Tibial artery (tissue), 4 donors: ENCODE data around the gene SVEP1.

Experiments
- DNase-seq, 2 donors: peaks; one replicate each; pipeline ENCODE4 v3.0.0-alpha.2; 2019
- H3K27ac ChIP-seq, 2 donors: fragments of 200-600 bp; sonication (generic) in 1 of 2; 1 replicate in 1 of 2; 2 replicates in 1 of 2; pipeline ENCODE4 v1.5.1; 2018 to 2019; ENCODE audit warnings: mild to moderate bottlenecking in 1 of 2
- H3K27me3 ChIP-seq, 2 donors: fragments of 200-600 bp; sonication (generic) in 1 of 2; one replicate each; pipeline versions ENCODE4 v1.5.1 to v1.6.0; 2016 to 2019
- H3K36me3 ChIP-seq, 3 donors: fragments of 200-600 bp; sonication (generic) in 2 of 3; one replicate each; pipeline ENCODE4 v1.5.1; 2016 to 2019; ENCODE audit warnings: mild to moderate bottlenecking in 2 of 3
- H3K4me1 ChIP-seq, 4 donors: fragments of 200-600 bp; sonication (generic) in 2 of 4; 1 replicate in 3 of 4; 2 replicates in 1 of 4; pipeline ENCODE4 v1.5.1; 2016 to 2019
- H3K4me3 ChIP-seq, 2 donors: fragments of 200-600 bp; sonication (generic) in 1 of 2; 1 replicate in 1 of 2; 2 replicates in 1 of 2; pipeline ENCODE4 v1.5.1; 2018 to 2019; ENCODE audit warnings: mild to moderate bottlenecking in 2 of 2
- H3K9me3 ChIP-seq, 3 donors: fragments of 200-600 bp; sonication (generic) in 1 of 3; one replicate each; pipeline ENCODE4 v1.5.1; 2016 to 2019
- CTCF ChIP-seq, 2 experiments: fragments of 200-600 bp in 1 of 2; fragments of 450-650 bp in 1 of 2; IDR thresholded peaks; one replicate each; pipeline ENCODE4 v1.5.1; 2017 to 2019; ENCODE audit warnings: antibody characterized with exemption in 2 of 2, mild to moderate bottlenecking in 1 of 2, moderate library complexity in 1 of 2
- intact Hi-C: fragments of 100-400 bp; cut with DNase I; formaldehyde crosslinking; loops from one replicate; pipeline ENCODE4 v1.15.0; 2023; ENCODE audit warnings: low total_unique reads

The SVEP1 gene

DNA sequence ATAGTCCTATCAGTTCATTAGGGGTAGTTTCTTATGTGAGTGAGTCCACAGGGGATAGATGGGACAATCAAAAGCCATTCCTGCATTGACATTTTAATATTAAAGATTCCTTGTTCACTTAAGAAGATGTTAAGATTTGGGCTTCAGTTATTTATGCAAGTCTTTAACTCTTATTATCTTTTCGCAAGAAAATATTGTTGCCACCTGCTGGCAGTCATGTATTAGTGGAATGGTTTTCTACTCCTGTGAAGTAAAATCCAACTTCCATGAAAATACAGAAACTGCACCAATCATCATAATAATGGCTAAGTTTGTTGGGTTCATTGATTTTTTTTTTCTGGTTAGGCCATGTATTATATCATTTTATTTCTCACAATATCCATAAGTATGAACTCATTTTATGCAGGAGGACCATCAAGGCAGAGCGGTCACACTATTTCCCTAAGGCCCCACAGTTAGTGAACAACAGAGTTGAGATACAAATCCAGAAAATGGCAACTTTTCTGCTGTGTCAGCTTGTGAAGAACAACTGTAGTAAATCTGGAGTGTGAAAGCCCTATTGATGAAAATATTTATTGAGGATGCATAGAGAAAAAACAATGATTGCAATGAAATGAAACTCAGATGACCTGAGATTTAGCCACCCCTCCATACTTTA, 153.4 kb downstream of the SVEP1 start:
- H3K27ac ChIP-seq = no peak overlapping the region
- no peaks in the 10 kb centered on the region for H3K27me3 ChIP-seq
- H3K4me1 ChIP-seq = no peaks in the 10 kb centered on the region
- intact Hi-C loops = no loop called here
- TF ChIP-seq CTCF (IDR thresholded peaks at IDR 0.05) = no peak
- H3K4me3 ChIP-seq = no peak overlapping the region
- no peak for DNase-seq
- no peaks in the 10 kb centered on the region for H3K36me3 ChIP-seq
- no peaks in the 10 kb centered on the region for H3K9me3 ChIP-seq

DNA sequence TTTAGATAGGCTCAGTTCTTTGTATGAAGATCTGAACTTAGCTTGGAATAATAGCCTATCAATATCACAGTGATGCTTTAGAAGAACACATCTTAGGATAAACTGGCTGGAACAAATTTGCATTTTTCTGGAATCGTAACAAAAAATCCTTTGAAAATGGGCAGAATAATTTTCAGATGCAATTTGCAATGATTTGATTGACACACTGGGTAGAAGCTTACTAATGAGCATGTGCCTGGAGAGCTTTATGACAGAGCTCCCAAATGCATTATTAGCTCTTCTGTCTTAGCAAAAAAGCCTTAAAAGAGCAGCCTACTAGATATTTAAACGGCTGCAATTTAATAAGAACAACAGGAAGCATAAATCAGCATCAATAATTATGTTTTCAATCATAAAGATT, 165.1 kb downstream of the SVEP1 start:
- Histone ChIP-seq H3K4me3 (no peak overlapping the region), H3K27me3 (no peaks in the 10 kb centered on the region), H3K9me3 (no peaks in the 10 kb centered on the region), H3K36me3 (peaks cover 0 to 7% (median 0%) of the 10 kb centered on the region in 3 donors), H3K4me1 (no peaks in the 10 kb centered on the region), H3K27ac (no peak overlapping the region)
- no peak for TF ChIP-seq CTCF (IDR thresholded peaks at IDR 0.05)
- no peak for DNase-seq
- intact Hi-C loops = no loop called here

DNA sequence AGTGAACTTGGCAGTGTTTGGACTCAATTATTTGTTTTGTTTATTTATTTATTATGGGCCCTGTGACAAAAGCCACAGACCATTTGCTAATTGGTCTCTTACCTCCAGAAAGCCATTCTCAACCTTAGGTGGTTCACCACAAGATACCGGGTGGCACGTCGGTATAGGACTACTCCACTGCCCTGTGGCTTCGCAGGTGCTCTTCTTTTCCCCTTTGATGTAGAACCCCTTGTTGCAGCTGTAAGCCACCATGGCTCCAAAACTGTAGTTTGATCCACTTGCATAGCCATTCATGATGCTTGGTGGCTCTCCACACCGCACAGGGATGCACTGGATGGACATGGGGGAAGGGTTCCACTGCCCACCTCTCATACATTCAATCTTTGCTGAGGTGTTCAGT, 168.6 kb downstream of the SVEP1 start:
- Histone ChIP-seq H3K4me1 (no peaks in the 10 kb centered on the region), H3K36me3 (peaks cover 0 to 14% (median 7%) of the 10 kb centered on the region in 3 donors), H3K27me3 (no peaks in the 10 kb centered on the region), H3K4me3 (no peak overlapping the region), H3K27ac (no peak overlapping the region), H3K9me3 (no peaks in the 10 kb centered on the region)
- no peak for DNase-seq
- no peak for TF ChIP-seq CTCF (IDR thresholded peaks at IDR 0.05)
- intact Hi-C loops = no loop called here

GRCh38 chr9:110408598-110408997, 170.9 kb downstream of the SVEP1 start:
- intact Hi-C loops = no loop called here
- Histone ChIP-seq H3K9me3 (no peaks in the 10 kb centered on the region), H3K4me3 (no peak overlapping the region), H3K36me3 (peaks cover 0 to 14% (median 0%) of the 10 kb centered on the region in 3 donors), H3K4me1 (no peaks in the 10 kb centered on the region), H3K27ac (no peak overlapping the region), H3K27me3 (no peaks in the 10 kb centered on the region)
- no peak for TF ChIP-seq CTCF (IDR thresholded peaks at IDR 0.05)
- no peak for DNase-seq

GRCh38 chr9:110405858-110406443, 173.6 kb downstream of the SVEP1 start:
- no peak overlapping the region for H3K4me3 ChIP-seq
- H3K36me3 ChIP-seq = peaks cover 0 to 14% (median 0%) of the 10 kb centered on the region in 3 donors
- no peak overlapping the region for H3K27ac ChIP-seq
- H3K9me3 ChIP-seq = no peaks in the 10 kb centered on the region
- H3K27me3 ChIP-seq = no peaks in the 10 kb centered on the region
- H3K4me1 ChIP-seq = no peaks in the 10 kb centered on the region
- DNase-seq = no peak
- intact Hi-C loops = no loop called here
- TF ChIP-seq CTCF (IDR thresholded peaks at IDR 0.05) = no peak
